Activated naive CD8-positive, alpha-beta T cell treated with anti-CD3 and anti-CD28 coated beads, Interleukin-2, amount 50 U/mL, for 16 hours (primary cell): ENCODE measurements around the gene TEKT5.
"Not testable (repeated sequence)": the region's sequence is repeated elsewhere in the genome, so short reads cannot be mapped to it uniquely, and the experiment has no call there.

Experiments
- DNase-seq: peaks from one replicate; pipeline ENCODE4 v3.0.0-alpha.2; 2020; ENCODE audit warnings: low read depth, low spot score

Gene TEKT5

DNA sequence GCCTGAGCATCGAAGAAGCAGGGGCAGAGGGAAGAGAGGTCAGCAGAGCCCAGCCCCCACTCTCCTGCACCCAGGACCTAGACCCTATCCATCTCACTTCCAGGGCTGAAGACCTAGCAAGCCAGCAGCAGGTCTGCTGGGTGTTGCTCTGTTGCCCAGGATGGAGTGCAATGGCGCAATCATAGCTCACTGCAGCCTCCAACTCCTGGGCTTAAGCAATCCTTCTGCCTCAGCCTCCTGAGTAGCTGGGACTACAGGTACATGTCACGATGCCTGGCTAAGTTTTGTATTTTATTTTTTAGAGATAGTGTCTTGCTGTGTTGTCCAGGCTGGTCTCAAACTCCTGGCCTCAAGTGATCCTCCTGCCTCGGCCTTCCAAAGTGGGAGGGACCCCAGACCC, 61.3 kb downstream of the TEKT5 start:
- not testable (repeated sequence) for DNase-seq

DNA sequence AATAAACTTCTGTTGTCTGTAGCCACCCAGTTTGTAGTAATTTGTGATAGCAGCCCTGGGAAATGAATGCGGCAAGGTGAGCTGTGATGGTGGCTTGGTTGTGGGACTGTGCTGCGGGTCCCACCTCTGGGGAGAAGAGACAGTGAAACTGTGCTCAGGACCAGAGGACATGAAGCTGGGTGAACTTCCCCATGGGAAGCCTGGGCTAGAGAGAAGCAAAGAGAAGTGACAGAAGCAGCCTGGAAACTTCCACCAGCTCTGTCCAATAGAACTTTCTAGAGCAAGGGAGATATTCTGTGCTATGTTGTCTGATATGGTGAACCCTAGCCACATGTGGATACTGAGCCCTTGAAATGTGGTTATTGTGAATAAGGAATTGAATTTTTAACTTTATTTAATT, 62.8 kb downstream of the TEKT5 start:
- DNase-seq: no peak

DNA sequence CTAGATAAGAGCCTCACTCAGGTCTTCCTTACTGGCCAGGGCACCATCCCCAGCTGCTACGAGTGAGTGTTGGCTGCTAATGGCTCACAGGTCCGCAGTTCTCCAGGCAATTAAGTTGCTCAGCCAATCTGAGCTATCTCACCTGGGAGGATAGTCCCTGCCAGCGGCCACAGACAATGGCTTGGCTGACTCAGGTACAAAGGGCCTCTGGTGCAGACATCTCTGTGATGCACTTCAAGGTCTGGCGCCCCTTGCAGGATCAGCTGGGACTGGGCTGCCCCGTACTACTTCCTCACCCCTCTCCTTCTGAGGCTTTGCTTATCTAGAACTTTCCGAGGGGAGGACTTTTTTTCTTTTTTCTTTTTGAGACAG, 65.2 kb downstream of the TEKT5 start:
- DNase-seq: no peak

DNA sequence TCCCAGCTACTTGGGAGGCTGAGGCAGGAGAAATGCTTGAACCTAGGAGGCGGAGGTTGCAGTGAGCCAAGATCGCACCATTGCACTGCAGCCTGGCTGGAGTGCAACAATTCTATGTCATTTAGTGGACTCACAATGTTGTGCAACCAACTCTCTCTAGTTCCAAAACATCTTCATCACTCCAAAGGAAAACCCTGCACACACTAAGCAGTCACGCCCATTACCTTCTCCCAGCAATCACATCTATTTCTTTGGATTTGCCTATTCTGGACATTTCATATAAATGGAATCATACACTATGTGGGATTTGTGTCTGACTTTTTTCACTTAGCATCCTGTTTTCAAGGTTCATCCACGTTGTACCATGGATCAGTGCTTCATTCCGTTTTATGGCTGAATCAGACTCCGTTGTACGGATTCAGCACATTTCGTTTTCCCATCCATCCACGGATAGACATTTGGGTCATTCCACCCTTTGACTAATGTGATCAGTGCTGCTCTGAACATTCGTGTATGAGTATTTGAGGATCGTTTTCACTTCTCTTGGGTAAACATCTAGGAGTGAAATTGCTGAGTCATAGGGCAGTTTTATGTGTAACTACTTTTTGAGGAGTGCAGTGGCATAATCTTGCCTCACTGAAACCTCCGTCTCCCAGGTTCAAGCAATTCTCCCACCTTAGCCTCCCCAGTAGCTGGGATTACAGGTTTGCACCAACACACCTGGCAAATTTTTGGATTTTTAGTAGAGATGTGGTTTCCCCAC, 69.0 kb downstream of the TEKT5 start:
- DNase-seq: no peak

DNA sequence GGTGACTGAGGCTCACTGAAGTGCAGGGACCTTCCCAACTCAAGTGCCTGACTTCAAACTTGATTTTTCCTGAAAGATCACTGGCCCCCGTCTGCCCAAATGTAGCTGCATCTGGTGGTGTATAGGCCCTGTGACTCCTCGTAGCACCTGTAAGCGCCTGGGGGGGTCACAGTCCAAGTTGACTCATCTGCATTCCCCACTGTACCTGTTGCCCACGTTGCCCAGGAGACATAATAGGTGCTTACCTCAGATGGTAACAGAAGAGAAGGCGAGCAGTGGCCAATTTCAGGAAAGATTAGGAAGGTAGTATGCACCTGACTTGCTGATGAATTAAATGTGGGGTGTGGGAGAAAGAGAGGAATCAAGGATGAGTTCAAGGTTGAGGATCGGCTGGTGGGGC, 70.2 kb downstream of the TEKT5 start:
- DNase-seq: no peak

DNA sequence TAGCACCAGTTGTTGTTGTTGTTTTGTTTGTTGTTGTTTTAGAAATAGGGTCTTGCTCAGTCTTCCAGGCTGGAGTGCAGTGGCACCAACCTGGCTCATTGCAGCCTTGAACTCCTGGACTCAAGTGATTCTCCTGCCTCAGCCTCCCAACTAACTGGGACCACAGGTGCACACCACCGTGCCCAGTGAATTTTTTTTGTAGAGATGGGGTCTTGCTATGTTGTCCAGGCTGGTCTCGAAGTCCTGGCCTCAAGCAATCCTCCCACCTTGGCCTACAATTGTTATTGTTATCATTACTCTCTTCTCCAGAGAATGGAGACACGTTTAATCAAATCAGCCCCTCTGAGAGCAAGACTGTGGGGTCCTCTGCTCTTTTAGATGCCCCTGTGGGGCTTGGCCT, 71.7 kb downstream of the TEKT5 start:
- DNase-seq: no peak

DNA sequence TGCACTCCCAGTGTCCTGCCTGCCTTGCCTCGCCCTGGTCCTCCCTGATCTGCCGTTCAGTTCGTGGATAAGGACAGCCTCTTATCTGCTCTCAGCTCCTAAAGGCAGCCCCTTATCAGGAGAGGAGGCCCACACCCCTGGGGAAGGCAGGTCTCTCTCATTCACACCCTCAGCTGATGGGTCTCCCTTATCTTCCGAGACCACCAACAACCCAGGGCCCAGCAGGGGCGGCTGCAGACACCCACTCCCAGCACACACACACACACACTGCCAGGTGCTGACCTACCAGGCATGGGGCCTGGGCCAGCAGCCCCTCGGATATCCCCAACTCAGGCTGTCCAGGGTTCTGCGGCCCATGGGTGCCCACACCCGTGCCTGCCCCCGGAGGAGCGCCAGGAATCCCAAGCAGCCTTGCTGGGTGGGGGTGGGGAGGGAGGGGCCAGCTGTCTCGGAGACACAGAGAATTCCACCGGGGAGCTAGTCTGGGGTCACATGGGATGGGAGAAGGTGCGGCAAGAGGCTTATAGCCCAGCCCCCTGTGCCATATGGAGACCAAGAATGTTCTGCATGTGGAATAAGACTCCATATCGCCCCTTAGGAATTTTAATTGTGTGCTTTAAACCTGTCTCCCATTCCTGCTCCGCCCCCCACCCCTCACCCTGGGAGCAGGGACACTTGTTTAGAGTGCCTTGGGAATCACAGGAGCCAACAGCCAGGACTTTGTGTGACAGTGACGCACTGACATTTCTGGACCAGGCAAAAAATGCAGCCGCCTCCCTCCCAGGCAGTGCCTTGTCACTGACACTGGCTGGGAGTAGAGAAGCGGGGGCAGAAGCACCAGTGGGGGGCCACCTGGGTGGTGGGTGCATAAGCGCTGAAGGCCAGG, 72.5 kb downstream of the TEKT5 start:
- DNase-seq: no peak

DNA sequence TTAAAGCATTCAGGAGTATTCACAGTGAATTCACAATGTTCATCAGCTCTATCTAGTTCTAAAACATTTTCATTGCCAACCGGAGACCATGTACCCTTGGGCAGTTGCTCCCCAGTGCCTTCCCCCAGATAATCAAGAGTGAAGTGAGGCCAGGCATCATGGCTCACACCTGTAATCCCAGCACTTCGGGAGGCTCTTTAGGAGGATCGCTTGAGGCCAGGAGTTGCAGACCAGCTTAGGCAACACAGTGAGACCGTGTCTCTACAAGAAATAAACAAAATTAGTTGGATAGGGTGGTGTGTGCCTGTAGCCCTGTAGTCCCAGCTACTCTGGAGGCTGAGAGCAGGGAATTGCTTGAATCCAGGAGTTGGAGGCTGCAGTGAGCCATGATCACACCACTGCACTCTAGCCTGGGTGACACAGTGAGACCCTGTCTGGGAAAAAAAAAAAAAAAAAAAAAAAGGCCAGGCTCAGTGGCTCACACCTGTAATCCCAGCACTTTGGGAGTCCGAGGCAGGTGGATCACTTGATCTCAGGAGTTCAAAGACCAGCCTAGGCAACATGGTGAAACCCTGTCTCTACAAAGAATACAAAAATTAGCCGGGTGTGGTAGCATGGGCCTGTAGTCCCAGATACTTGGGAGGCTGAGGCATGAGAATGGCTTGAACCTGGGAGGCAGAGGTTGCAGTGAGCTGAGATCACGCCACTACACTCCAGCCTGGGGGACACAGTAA, 73.3 kb downstream of the TEKT5 start:
- DNase-seq: not testable (repeated sequence)

DNA sequence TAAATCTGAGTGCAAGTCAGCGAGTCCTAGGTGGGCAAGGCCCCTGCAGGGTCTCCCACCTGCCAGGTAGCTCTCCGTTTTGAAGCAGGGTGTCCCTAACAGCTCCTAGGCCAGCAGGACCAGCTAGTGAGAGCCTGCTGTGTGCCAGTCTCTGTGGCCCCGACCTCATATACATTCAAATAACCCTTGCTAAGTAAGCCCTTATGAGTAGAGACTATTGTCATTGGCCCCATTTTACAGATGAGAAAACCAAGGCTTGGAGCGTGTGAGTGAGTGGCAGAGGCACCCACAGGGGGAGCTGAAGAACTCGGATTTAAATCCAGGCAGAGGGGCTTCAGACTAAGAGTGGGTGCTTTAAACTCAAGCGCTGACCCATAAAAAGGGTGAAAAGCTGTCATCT, 74.6 kb downstream of the TEKT5 start:
- DNase-seq: no peak

DNA sequence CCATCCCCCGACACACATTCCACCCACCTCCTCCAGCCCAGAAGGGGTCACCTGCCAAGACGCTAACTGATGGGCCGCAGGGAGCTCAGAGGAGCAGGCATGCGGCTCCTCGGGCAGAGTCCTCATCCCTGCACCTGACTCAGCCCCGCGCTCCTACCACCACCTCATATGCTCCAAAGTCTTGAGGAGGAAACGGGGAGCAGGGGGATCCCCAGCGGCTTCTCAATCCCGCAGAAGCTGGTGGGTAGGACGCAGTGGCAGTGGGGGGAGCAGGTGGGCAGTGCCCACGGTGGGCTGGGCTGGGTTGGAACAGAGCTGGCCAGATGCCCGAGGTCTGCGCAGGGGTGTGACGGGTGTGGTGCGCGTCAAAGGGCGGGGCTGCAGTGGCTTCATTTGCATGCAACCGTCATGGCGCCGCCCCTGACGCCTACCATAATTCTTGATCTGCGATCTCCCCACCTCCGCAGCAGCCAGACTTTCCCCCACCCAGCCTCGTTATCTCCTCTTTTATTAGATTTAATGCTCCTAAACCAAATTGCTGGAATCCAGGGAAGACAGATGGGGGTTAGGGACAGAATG, 75.4 kb downstream of the TEKT5 start:
- DNase-seq: no peak

DNA sequence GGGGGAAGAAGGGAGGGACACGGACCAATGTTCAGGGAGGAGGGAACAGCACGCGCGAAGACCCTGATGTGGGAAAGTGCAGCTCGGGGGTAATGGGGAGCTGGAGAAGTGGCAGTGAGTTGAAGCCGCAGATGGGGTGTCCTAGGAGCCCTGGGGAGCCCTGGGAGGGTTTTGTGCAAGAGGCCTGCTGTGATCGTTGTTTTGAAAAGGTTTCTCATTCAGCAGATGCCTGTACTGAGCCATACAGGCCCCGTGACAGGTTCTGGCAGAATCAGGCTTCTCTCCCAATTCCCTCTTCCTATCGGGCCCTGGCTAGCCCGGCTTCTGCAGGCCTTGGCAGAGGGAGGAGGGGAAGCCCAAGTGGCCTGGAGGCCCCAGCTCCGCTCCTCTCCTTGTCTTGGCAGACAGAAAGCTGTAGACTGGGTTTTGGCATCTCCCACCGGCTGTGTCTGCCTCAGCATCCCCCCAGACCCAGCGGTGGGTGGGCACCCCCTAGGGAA, 76.0 kb downstream of the TEKT5 start:
- no peak for DNase-seq

DNA sequence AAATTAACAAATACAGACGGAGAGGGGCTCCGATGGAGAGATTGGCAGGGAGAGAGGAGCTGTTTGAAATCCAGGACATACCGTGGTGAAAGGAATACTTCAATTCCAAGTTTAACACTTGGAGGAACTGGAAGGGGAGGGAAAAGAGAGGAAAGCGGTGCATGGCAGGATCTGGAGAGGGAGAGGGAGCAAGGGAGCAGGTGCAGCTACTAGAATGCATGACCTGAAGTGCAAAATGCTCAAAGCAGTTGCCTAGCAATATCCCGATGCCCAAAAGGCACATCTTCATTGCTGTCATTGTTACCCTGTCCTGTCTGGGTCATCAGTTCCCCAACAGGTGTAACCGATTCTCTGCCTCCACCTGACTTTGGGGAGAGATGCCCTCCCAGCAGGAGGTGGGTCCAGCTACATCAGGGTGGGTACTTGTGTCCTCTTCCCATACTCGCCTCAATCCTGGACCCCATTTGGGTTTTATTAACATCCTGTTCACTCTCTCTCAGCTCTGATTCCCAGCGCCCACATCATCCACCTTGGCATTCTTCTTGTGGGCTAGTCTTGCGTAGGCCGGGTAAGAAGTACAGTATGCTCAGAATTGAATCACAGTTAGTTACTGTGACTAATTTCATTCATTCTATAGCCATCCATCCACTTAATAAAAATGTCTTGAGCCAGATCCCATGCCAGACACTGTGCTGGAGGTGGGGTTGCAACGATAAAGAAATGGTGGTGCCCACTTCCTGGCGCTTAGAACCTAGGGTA, 76.9 kb downstream of the TEKT5 start:
- DNase-seq: no peak

DNA sequence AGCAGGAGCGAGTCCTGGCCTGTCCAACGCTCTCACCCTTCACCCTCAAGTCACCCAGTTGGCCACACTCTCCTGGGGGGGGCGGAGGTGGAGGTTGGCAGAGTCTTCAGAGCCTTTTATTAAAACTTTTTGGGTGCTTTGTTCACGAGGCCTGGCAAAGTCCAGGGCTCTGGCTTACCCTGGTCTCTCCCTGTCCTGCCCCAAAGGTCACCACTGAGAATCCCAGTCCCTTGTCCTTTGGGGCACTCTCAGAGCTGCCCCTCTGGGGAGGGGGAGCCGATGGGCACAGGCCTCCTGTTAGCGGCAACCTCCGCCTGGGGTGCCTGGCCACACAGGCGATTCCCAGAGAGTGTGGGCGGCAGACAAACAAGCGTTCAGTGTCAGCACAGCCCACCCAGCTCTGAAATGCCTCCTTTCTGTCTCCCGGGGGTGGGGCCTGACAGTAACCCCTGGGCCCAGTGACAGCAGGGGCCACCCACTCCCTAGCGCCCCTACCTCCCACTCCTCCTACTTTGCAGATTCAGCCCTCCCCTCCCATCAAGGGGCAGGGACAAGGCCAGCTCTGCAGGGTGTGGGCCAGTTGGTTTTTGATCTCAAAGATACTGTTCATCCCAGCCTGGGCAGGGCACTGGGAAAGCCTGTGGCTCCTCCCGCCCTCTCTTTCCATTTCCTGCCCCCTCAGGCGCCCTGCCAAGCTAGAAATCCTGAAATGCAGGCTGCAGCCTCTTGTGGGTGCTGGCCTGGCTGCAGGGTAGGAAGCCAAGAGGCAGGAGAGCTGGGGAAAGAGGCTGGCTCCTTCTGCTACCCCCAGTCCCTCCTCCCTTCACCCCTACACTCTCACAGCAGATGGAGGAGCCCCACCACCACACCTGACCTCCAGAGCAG, 77.7 kb downstream of the TEKT5 start:
- DNase-seq: no peak

DNA sequence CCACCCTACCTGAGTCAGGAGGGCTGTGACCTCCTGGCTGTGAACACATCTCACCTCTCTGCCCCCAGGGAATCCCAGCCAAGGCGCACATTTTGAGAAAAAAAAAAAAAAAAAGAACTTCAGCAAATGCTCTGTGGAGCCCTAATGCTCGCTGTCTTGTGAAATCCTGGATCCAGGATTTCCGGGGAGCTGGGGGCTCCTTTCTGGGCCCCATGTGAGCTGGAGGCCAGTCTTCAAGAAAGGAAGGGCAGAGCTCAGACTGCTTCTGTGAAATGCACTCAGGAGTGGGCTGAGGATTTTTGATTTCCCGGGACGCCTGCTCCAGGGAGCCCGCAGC, 78.3 kb downstream of the TEKT5 start:
- no peak for DNase-seq

DNA sequence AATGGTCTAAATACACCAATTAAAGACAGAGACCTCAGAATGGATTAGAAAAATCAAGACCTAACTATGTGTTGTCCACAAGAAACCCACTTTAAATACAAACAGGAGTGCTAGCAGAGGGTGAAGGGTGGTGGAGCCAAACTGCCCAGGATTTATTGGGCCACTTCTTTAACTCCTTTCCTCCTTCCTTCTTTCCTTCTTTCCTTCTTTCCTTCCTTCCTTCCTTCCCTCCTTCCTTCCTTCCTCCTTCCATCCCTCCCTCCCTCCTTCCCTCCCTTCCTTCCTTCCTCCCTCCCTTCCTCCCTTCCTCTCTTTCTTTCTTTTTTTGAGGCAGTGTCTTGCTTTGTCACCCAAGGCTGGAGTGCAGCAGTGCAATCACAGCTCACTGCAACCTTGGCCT, 80.0 kb downstream of the TEKT5 start:
- DNase-seq: no peak

DNA sequence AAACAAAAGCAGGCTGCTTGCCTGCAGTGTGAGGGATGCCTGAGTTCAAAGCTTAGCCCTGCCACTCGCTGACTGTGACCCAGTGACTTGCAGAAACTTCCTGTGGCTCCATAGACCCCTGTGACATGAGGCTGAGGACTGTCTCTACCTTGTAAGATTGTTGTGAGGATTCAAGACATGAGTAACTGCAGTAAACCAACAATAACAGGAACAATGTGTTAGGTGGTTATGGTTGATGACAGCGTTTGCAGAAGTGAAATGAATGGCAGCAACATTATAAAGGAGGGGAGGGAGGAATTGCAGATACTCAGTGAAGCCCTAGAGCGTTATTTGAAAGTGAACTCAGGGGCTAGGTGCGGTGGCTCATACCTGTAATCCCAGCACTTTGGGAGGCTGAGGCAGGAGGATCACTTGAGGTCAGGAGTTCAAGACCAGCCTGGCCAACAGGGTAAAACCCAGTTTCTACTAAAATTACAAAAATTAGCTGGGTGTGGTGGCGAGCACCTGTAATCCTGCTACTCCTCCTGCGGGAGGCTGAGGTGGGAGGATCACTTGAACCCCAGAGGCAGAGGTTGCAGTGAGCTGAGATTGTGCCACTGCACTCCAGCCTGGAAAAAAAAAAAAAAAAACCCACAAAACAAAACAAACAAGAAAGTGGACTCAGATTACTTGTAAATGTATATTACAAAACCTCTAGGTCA, 80.8 kb downstream of the TEKT5 start:
- no peak for DNase-seq

DNA sequence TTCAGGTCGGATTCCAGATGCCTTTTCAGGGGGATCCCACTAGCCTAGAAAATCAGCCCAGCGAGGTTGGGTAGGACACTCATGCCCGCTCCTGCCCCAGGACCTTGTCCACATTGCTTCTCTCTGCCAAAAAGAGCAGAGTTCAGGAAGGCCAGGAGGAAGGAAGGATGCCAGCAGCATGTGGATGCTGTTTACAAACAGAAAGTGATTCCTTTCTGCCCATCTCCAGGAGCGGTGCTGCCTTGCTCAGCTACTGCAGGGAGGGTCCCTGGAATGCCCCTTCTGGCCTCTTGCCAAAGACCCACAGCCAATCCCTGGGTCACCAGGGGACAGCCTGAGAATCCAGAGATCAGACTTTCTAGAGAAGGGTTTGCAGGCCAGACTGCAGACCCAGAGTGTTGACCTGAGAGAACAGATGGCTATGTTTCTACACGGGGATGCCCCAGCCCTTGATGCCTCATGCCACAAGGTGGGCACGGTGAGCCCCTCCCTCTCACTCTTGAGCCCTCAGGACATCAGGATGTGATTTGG, 82.0 kb downstream of the TEKT5 start:
- DNase-seq: no peak

DNA sequence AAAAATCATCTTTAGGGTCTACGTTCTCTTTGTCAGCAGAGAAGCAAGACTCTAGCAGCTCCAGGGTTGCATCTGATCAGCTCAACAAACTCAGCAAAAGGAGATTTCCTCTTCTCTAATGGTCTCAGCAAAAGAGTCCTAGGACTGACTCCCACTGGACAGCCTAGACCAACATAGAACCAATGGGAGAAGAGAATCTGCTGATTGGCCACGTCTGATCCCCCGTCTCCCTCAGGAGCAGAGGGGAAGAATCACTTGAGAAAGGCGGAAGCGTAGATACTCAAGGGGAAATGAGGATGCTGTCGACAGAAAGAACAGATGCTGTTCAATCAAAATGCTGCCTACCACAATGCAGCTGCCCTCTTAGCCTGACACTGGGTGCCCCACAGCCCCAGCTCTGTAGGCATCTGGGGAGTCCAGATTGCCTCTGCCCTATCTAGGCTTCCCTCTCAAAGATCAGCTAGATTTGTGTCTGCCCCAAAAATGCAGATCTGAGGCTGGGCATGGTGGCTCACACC, 82.8 kb downstream of the TEKT5 start:
- DNase-seq: no peak
